Left lobe of liver (tissue), 2 donors: ENCODE results near the gene SUDS3. TPM values are rescaled to one million over a fixed set of nuclear protein-coding genes. Genes with fewer than 3 reads are reported as not detected.
"Not testable (repeated sequence)": the region's sequence is repeated elsewhere in the genome, so short reads cannot be mapped to it uniquely, and the experiment has no call there.

Source experiments
- ATAC-seq: fragments of 200-7000 bp; cut with Tn5 transposase; one replicate; pipeline ENCODE4 v1.9.1; 2020; ENCODE audit warnings: mild to moderate bottlenecking, moderate library complexity
- DNase-seq: peaks from one replicate; pipeline ENCODE4 v3.0.0-alpha.2; 2020; ENCODE audit warnings: low spot score
- total RNA-seq: library from RNA; stranded (reverse); gene quantifications from one replicate; pipeline ENCODE4 v1.2.1, GENCODE V29; 2021
- donor health status: DM: no; HTN: no; CAD: no; lungs with moderate emphysema.
- donor health status: DM: no; HTN: yes; CAD: no.

The SUDS3 gene
- total RNA-seq, 1 donor from 2014 or later = 10.8 TPM

- no peak for ATAC-seq
These were observed 15.1 kb downstream of the SUDS3 start for GRCh38 chr12:118391424-118391823.

GRCh38 chr12:118391836-118392235 is 15.5 kb downstream of the SUDS3 start:
- no peak for ATAC-seq

More at GRCh38 chr12:118391424-118391823, 15.1 kb downstream of the SUDS3 start:
- no peak for DNase-seq

GRCh38 chr12:118397708-118398440 is 21.5 kb downstream of the SUDS3 start:
- no peak for DNase-seq
- no peak for ATAC-seq

More at GRCh38 chr12:118391836-118392235, 15.5 kb downstream of the SUDS3 start:
- DNase-seq = no peak

DNA sequence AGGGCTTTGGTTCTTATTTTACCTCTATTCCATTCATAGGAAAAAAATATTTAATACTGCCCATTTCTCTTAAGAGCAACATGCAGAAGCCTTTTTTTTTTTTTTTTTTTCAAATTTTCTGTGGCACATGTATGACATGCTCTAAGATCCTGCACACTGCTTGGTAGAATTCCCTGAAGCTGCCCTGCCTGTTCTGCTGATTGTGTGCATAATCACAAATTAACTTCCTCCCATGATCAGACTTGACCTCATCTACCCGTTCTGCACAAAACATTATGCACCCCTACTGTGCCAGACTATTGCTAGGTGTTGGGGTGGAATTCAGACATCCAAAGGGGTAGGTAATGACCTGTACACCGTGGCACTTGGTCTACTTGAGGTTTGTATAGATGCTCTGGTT is 22.2 kb downstream of the SUDS3 start:
- no peak for DNase-seq
- no peak for ATAC-seq

DNA sequence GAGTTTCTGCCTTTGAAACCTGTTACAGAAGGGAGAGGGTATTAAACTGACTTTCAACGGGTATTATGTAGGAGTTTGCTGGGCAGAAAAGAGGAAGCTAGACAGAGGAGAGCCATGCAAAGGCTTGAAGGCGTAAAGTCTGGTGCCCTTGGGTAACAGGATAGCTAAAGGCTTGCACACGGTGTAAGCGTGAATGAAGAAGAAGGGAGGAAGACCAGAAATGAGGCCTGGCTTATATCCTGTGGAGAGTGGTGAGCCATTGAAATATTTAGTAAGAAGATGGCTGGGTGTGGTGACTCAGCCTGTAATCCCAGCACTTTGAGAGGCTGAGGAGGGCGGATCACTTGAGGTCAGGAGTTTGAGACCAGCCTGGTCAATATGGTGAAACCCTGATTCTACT is 22.6 kb downstream of the SUDS3 start:
- no peak for DNase-seq
- ATAC-seq = no peak

GRCh38 chr12:118402251-118402650 is 25.9 kb downstream of the SUDS3 start:
- no peak for DNase-seq
- ATAC-seq = no peak

- DNase-seq (no peak), ATAC-seq (peak; percentile 78)
These were observed 28.6 kb downstream of the SUDS3 start for GRCh38 chr12:118404876-118405521.

DNA sequence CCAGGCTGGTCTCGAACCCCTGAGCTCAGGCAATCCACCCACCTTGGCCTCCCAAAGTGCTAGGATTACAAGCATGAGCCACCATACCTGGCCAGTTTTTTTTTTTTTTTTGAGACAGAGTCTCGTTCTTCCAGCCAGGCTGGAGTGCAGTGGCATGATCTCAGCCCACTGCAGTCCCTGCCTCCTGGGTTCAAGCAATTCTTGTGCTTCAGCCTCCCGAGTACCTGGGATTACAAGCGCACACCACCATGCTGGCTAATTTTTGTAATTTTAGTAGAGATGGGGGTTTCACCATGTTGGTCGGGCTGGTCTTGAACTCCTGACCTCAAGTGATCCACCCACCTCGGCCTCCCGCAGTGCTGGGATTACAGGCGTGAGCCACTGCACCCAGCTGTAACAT is 31.9 kb downstream of the SUDS3 start:
- not testable (repeated sequence) for DNase-seq, ATAC-seq

- DNase-seq (no peak), ATAC-seq (no peak)
These were observed 33.5 kb downstream of the SUDS3 start for GRCh38 chr12:118409834-118410233.

- DNase-seq (no peak), ATAC-seq (peak; percentile 54)
These were observed 41.6 kb downstream of the SUDS3 start for GRCh38 chr12:118417942-118418341.

DNA sequence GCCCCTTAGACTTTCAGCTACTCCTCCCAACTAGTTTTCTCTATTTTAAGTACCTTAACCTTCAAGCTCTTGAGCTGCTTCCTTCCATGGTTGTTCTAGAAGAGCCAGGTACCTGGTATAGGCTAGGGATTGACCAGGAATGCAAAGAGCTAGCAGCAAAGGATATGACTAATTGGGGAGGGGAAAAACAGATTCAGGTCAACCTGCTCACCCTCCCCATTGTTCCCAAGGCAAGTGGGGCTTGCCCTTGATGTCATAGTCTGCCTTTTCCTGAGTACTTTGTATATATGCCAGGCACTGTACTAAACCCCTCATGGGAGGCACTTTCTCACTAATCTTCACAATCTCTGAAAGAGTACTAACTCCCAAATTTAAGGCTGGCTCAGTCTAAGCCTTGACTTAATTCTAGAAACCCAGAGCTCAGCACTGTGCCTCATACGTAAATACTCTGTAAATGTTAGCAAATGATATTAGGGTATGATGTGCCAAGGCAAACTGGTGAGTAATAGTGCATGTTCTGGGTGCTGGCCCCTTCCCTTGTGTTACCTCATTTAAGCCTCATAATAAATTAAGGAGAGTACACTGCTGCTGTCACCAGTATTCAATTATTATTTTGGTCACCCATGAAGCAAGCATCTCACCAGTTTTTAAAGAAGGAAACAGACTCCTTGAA is 42.2 kb downstream of the SUDS3 start:
- ATAC-seq (no peak), DNase-seq (no peak)

DNA sequence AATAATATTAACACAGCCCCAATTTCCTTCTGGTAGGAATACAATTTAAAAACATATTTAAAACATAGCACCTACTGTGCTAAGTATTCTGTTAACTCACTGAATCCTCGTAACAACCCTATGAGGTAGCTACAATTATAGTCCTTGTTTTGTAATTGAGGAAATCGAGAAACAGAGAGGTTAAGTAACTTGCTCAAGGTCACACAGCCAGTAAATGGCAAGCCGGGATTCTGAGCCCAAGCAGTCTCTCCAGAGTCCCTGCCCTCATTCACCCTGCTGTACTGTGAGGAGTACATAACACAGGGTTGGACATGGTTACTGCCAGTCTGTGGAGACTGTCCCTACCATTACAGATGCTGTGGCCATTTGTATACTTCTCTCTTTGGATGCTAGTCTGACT is 44.3 kb downstream of the SUDS3 start:
- no peak for ATAC-seq

DNA sequence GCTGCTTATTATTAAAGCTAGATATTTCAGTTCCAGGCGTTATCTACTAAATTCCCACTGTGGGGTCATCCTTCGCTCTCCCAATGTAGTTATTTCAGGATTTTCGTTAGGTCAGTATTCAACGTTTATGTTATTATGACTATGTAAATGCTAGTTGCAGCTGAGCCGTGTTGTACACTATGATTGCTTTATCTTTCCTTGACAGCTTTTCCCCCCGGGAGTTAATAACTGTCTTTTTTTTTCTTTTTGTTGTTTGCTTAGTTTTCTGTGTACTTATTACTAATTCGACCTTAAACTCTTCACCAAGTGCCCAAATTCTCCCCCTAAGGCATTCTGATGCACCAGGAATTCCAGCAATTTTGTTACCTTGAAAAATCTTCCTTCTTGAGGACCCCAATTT is 48.5 kb downstream of the SUDS3 start:
- DNase-seq = no peak
- ATAC-seq = no peak

More for the DNA sequence above, 44.3 kb downstream of the SUDS3 start:
- no peak for DNase-seq

- no peak for DNase-seq
- ATAC-seq = no peak
These were observed 49.0 kb downstream of the SUDS3 start for GRCh38 chr12:118425364-118425763.

GRCh38 chr12:118427819-118428218 is 51.5 kb downstream of the SUDS3 start:
- DNase-seq = no peak
- no peak for ATAC-seq

- ATAC-seq (no peak), DNase-seq (no peak)
These were observed 52.3 kb downstream of the SUDS3 start for GRCh38 chr12:118428643-118429042.

DNA sequence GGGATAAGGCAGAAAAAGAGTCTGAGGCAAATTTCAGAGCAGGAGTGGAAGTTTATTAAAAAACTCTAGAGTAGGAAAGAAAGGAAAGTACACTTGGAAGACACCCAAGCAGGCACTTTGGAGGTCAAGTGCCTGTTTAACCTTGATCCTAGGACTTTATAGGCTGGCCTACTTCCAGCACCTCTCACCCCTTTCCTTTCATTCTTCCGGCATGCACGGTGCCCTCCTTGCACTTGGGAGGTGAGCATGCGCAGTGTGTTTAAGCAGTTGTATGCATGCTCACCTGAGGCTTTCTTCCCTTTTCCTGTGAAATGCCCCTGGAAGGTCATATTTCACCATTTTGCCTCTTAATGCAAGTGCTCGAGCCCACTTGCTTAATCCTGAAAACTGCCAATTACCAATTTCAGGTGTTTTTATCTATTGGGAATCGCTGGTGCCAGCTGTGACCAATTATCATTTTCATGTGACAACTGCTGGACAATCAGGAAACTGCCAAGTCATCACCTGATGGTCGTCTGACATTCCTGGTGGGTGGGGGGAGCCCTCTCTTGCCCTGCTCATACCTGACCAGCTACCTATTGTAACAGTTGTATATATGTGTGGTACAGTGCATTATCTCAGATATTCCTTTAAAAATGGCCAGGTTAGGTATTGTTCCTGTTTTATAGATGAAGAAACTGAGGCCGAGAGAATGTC is 53.5 kb downstream of the SUDS3 start:
- DNase-seq (no peak), ATAC-seq (no peak)

- no peak for DNase-seq
- ATAC-seq = no peak
These were observed 54.2 kb downstream of the SUDS3 start for GRCh38 chr12:118430516-118430915.

GRCh38 chr12:118432812-118433545 is 56.6 kb downstream of the SUDS3 start:
- ATAC-seq (peak; percentile 56), DNase-seq (no peak)

- no peak for DNase-seq
- ATAC-seq = peak; percentile 45
These were observed 59.8 kb downstream of the SUDS3 start for GRCh38 chr12:118436002-118436730.
